Spinal cord (tissue), 10 donors: Measurements from ENCODE around the gene GPI. TPM values are rescaled to one million over a fixed set of nuclear protein-coding genes. Genes with fewer than 3 reads are reported as not detected.

Source experiments
- DNase-seq, 6 donors: peaks; one replicate each; pipeline versions ENCODE4 v3.0.0 to v3.0.0-alpha.2; 2013 to 2015; ENCODE audit warnings: low spot score in 6 of 6, low read depth in 4 of 6
- H3K27ac ChIP-seq: one replicate; pipeline ENCODE4 v1.5.1; 2013; ENCODE audit warnings: low read depth, low read length, control low read depth
- H3K27me3 ChIP-seq: one replicate; pipeline ENCODE4 v1.6.1; 2013; ENCODE audit warnings: low read length; ENCODE audit not compliant: control insufficient read depth, insufficient read depth
- H3K36me3 ChIP-seq: one replicate; pipeline ENCODE4 v1.6.1; 2013; ENCODE audit warnings: low read length; ENCODE audit not compliant: control insufficient read depth, insufficient read depth
- H3K4me1 ChIP-seq: one replicate; pipeline ENCODE4 v1.6.1; 2013; ENCODE audit warnings: low read length; ENCODE audit not compliant: control insufficient read depth, insufficient read depth
- H3K4me3 ChIP-seq: one replicate; pipeline ENCODE4 v1.5.1; 2013; ENCODE audit warnings: low read depth, low read length, control low read depth
- H3K9me3 ChIP-seq: one replicate; pipeline ENCODE4 v1.6.1; 2013; ENCODE audit warnings: low read length; ENCODE audit not compliant: control insufficient read depth, insufficient read depth
- WGBS: methylation state at CpG from one replicate; pipeline ENCODE4 v1.1.5; 2013; ENCODE audit warnings: missing lambda C conversion rate; ENCODE audit not compliant: insufficient coverage; 5-methylcytosine and 5-hydroxymethylcytosine counted together
- long read RNA-seq, 4 donors: transcript quantifications; one replicate each; lab custom pipeline, GENCODE V29; 2026
- polyA plus RNA-seq, 2 donors: library from polyadenylated mRNA; unstranded; fragments of 120-200 nt; gene quantifications; one replicate each; pipeline ENCODE4 v1.2.1, GENCODE V29; 2013; ENCODE audit not compliant: insufficient read length in 2 of 2
- total RNA-seq, 2 donors: library from RNA; depleted of rRNA in 1 of 2; stranded (reverse); fragments of 120-200 nt in 1 of 2; fragments of >200 nt in 1 of 2; gene quantifications; one replicate each; pipeline versions ENCODE4 v1.2.3 to v1.2.4, GENCODE V29; 2013 to 2014
- donor health status: healthy.

Gene GPI
- total RNA-seq (100 to 1,000 TPM; 153 to 186 TPM), polyA plus RNA-seq (100 to 1,000 TPM; 262 to 334 TPM)
- long read RNA-seq, donor 1, full-length matches to known transcripts = 75 of 101 reads
- long read RNA-seq, donor 1, partial matches to known transcripts = 26 of 101 reads
- long read RNA-seq, donor 1, other reads (novel, unspliced or antisense) = 0 of 101 reads
- long read RNA-seq, donor 2, full-length matches to known transcripts = 27 of 27 reads
- long read RNA-seq, donor 2, partial matches to known transcripts = 0 of 27 reads
- long read RNA-seq, donor 2, other reads (novel, unspliced or antisense) = 0 of 27 reads
- long read RNA-seq, donor 3, full-length matches to known transcripts = 27 of 40 reads
- long read RNA-seq, donor 3, partial matches to known transcripts = 13 of 40 reads
- long read RNA-seq, donor 3, other reads (novel, unspliced or antisense) = 0 of 40 reads
- long read RNA-seq, donor 4, full-length matches to known transcripts = 23 of 28 reads
- long read RNA-seq, donor 4, partial matches to known transcripts = 5 of 28 reads
- long read RNA-seq, donor 4, other reads (novel, unspliced or antisense) = 0 of 28 reads

DNA sequence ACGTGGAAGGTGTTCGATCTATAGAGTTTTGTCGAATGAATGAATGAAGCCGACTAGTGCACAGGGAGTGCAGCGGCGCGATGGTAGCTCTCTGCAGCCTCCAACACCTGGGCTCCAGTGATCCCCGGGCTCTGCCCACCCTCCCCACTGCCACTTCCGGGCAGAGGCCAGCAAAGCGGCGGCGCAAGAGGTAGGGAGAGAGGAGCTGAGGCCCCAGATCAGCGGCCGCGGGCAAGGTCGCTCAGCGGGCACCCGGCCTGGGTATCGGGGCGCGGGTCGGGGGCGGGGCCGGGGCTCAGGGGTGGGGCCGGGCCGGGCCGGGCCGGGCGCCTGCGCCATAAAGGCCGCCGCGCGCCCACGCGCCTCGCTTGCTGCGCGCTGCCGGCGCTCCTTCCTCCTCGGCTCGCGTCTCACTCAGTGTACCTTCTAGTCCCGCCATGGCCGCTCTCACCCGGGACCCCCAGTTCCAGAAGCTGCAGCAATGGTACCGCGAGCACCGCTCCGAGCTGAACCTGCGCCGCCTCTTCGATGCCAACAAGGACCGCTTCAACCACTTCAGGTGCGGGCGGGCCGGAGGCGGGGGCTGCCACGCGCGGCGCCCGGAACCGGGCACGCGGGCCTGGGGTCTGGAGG, at the start of gene GPI:
Gene GPI (plus strand): TSS at position 367 of the 633 bp plus-strand sequence. CDS start 71 bp downstream, at position 438.
- Histone ChIP-seq H3K4me3 (peak within 1 kb of the TSS; percentile 71), H3K36me3 (peaks cover 36% of the 10 kb centered on the region), H3K9me3 (no peaks in the 10 kb centered on the region), H3K4me1 (peaks cover 35% of the 10 kb centered on the region), H3K27ac (peak within 1 kb of the TSS; percentile 52), H3K27me3 (no peaks in the 10 kb centered on the region)
- WGBS = under 1% methylated on average over 63 of the region's 67 CpGs
- peak; percentile 27 to 84 (median 50) for DNase-seq

DNA sequence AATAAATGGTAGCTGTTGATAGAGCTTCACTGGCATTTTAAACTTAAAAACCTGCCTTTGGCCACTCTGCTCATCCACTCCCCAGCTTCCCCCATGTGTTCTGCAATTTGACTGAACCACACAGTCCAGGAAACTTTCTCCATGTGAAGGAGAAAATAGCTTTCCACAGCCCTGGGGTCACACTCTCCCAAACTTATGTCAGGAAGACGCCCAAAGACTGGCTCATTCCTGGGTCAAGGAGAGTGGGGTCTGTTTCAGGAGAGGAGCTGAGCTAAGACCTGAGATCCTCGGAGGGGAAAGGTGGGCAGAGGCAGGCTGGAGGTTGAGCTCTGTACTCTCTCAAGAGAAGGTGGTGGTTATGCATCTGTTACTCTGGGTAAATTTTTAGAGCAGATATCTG, 48.7 kb upstream of the GPI start:
- no peak for DNase-seq
- H3K27me3 ChIP-seq = no peaks in the 10 kb centered on the region
- no peak overlapping the region for H3K27ac ChIP-seq
- no peaks in the 10 kb centered on the region for H3K4me1 ChIP-seq
- no peaks in the 10 kb centered on the region for H3K9me3 ChIP-seq
- H3K36me3 ChIP-seq = peaks cover 9% of the 10 kb centered on the region
- no peak overlapping the region for H3K4me3 ChIP-seq
- WGBS = 100% methylated on average over 2 of the region's 2 CpGs

DNA sequence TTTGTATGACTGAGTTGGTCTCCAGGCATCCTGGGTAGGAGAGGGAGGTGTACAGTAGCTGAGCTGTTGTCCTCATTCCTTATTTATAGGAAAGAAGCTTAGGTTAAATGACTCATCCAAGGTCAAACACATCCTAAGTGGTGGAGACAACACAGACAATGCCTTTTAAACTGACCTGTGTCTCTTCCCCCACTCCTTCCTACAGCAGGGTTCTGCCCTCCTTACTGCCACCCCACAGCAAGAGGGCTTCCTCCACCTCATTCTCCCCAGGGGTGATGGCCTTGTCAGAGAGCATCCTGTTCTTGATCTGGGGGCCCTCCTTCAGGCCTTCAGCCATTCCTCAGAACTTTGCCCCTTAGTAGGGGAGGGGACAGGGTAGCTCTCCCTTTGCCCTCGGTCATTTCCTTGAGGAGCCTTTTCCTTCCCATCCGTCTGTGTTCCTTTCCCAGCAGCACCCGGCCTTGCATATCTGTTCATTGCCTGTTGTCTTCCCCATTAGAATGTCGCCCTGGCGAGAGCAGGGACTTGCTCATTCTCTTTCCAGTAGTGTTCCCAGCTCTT, 48.2 kb upstream of the GPI start:
- H3K36me3 ChIP-seq = peaks cover 15% of the 10 kb centered on the region
- WGBS = 100% methylated on average over 1 of the region's 5 CpGs
- H3K4me3 ChIP-seq = no peak overlapping the region
- H3K27ac ChIP-seq = no peak overlapping the region
- H3K9me3 ChIP-seq = no peaks in the 10 kb centered on the region
- DNase-seq = no peak
- H3K27me3 ChIP-seq = no peaks in the 10 kb centered on the region
- no peaks in the 10 kb centered on the region for H3K4me1 ChIP-seq

DNA sequence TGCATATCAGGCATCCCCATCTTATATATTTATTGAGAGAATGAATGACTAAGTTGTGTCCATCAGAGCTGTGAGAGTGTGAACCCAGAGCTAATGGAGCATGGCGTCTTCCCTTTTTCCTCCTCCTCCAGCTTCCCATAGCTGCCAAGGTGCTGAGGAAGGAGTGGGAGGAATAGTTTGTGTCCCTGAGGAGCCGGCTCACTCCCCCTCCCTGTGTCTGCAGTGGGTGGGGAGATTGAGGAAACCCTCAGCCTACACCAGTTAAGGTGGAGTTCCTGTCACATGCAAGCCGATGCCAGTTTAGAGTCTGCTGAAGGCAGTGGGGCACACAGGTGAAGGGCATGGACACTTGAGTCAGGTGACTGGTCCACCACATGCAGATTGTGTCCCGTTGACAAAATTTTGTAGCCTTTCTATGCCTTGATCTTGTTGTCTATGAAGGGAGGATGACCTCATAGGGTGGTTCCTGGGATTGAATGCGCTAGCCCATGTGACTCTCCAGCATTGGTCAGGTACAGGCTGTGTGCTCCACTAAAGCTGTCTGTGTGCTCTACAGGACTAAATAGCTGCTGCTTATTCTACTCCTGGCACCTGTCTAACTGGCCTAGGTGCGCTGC, 47.6 kb upstream of the GPI start:
- Histone ChIP-seq H3K4me1 (no peaks in the 10 kb centered on the region), H3K9me3 (no peaks in the 10 kb centered on the region), H3K27me3 (no peaks in the 10 kb centered on the region), H3K4me3 (no peak overlapping the region), H3K36me3 (peaks cover 18% of the 10 kb centered on the region), H3K27ac (no peak overlapping the region)
- WGBS = 90% methylated on average over 4 of the region's 6 CpGs
- no peak for DNase-seq

DNA sequence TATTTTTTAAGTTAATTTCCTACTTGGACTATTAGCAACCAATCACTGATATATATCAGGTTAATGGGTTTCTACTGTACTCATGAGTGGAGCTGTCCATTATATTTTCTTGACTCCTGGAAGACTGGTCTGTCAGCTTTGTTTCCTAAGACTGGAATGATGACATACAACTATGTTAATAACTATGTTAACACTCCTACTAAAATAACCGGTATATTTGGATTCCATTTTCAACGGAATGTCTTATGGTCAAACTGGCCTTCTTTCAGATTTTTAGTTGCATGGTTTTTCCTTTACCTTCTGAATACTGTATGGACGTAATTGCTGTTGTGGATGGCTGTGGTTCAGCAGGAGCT, 45.8 kb upstream of the GPI start:
- Histone ChIP-seq H3K36me3 (peaks cover 31% of the 10 kb centered on the region), H3K27ac (no peak overlapping the region), H3K9me3 (no peaks in the 10 kb centered on the region), H3K4me3 (no peak overlapping the region), H3K4me1 (no peaks in the 10 kb centered on the region), H3K27me3 (no peaks in the 10 kb centered on the region)
- DNase-seq = no peak
- 94% methylated on average over 2 of the region's 3 CpGs for WGBS

DNA sequence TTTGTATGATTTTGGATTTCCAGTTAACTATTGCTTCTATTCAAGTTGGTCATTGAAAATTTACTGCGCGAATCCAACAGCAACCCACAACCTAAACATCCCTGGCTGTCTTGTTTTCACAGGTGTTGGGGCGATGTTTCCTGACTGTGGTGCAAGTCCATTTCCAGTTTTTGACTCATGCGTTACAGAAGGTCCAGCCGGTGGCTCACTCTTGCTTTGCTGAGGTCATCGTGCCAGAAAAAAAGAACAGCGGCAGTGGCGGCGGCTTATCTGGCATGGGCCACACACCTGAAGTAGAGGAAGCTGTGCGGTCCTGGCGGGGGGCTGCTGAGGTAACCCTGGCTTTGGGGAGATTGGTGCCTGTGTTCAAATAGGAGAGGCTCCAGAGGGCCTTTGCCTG, 45.2 kb upstream of the GPI start:
- 84% methylated on average over 8 of the region's 11 CpGs for whole genome bisulfite sequencing
- H3K27me3 ChIP-seq = no peaks in the 10 kb centered on the region
- peaks cover 34% of the 10 kb centered on the region for H3K36me3 ChIP-seq
- H3K4me3 ChIP-seq = no peak overlapping the region
- H3K4me1 ChIP-seq = no peaks in the 10 kb centered on the region
- no peaks in the 10 kb centered on the region for H3K9me3 ChIP-seq
- peak in 1 of 6 donors; percentile 34 for DNase-seq
- peak overlapping the region; percentile 3 for H3K27ac ChIP-seq

DNA sequence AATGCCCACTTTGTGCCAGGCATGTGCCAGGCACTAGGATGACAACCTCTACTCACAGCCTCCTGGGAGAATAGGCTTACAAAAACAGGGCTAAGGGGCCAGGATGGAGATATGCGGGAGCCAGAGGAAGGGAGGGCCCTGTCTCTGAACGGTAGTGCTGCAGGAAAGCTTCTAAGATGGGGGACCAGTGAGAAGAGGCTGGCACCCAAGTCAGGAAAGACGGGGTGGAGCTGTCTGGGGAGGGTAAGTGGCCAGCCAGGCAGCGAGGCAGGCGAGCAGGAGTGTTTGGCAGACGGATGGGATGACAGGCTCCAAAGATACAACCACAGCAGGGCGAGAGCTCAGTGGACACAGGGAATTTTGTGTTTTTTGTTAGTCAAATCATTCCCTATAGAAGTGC, 44.7 kb upstream of the GPI start:
- Histone ChIP-seq H3K27me3 (no peaks in the 10 kb centered on the region), H3K4me1 (no peaks in the 10 kb centered on the region), H3K27ac (peak overlapping the region; percentile 3), H3K36me3 (peaks cover 39% of the 10 kb centered on the region), H3K9me3 (no peaks in the 10 kb centered on the region), H3K4me3 (no peak overlapping the region)
- WGBS = 79% methylated on average over 6 of the region's 7 CpGs
- no peak for DNase-seq

DNA sequence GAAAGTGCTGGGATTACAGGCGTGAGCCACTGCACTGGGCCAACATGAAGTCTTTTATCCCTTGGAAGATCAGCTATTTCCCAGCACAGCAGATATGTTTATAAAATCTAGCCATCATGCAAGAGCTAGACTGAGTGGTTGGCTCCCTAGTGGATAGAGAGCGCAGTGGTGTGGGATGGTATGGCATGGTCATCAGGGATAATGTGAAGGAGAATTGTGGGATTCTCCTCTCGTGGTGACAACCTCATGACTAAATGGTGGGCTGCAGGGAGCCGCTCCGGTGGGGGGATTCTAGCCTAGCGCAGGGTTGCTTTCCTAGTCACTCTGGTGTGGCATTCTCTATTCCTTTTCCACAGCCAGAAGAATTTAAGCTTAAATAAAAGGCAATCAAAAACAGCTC, 43.3 kb upstream of the GPI start:
- Histone ChIP-seq H3K4me3 (no peak overlapping the region), H3K4me1 (no peaks in the 10 kb centered on the region), H3K27me3 (no peaks in the 10 kb centered on the region), H3K9me3 (no peaks in the 10 kb centered on the region), H3K27ac (no peak overlapping the region), H3K36me3 (peaks cover 46% of the 10 kb centered on the region)
- no peak for DNase-seq
- WGBS = 95% methylated on average over 5 of the region's 6 CpGs

DNA sequence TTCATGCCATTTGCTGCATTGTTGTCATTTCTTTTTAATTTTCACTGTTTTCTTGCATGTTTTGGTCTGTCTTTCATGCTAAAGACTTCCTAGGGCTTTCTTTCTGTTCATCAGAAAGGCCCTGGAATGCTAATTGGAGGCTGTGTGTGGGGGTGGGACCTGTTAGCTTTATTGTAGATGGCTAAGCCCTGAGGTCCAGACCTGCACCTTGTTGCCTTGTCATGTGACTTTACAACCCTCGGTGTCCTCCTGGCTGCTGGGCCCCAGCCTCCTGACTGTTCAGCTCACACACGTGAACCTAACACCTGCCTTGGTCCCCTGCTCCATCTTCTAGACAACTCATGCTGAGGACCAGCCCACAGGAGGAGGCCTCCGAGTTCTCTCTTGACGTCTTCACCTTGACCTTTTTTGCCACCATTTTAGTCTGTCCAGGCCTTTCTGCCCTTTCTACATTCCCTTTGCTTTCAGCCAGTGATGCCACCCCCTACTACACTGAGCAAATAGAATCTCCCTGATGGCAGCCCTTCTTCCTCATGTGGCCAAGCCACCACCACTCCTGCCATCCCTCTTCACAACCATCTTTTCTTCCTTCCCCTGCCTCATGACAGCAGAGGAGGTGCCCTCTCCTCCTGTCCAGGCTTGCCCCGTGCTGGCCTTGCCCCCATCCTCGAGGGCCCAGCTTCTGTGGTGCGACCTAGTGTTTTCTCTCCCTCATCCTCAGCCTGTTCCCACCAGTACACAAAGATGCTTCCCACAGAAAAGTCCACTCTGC, 41.4 kb upstream of the GPI start:
- Histone ChIP-seq H3K4me1 (no peaks in the 10 kb centered on the region), H3K27ac (no peak overlapping the region), H3K27me3 (no peaks in the 10 kb centered on the region), H3K4me3 (no peak overlapping the region), H3K36me3 (peaks cover 60% of the 10 kb centered on the region), H3K9me3 (no peaks in the 10 kb centered on the region)
- DNase-seq = no peak
- WGBS = 81% methylated on average over 7 of the region's 7 CpGs
